ENCODE measurements around the gene CARD10. TPM values are rescaled to one million over a fixed set of nuclear protein-coding genes. Genes with fewer than 3 reads are reported as not detected.

The CARD10 gene, protein sequence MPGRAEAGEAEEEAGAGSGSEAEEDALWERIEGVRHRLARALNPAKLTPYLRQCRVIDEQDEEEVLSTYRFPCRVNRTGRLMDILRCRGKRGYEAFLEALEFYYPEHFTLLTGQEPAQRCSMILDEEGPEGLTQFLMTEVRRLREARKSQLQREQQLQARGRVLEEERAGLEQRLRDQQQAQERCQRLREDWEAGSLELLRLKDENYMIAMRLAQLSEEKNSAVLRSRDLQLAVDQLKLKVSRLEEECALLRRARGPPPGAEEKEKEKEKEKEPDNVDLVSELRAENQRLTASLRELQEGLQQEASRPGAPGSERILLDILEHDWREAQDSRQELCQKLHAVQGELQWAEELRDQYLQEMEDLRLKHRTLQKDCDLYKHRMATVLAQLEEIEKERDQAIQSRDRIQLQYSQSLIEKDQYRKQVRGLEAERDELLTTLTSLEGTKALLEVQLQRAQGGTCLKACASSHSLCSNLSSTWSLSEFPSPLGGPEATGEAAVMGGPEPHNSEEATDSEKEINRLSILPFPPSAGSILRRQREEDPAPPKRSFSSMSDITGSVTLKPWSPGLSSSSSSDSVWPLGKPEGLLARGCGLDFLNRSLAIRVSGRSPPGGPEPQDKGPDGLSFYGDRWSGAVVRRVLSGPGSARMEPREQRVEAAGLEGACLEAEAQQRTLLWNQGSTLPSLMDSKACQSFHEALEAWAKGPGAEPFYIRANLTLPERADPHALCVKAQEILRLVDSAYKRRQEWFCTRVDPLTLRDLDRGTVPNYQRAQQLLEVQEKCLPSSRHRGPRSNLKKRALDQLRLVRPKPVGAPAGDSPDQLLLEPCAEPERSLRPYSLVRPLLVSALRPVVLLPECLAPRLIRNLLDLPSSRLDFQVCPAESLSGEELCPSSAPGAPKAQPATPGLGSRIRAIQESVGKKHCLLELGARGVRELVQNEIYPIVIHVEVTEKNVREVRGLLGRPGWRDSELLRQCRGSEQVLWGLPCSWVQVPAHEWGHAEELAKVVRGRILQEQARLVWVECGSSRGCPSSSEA
- 10 to 100 TPM; 11.0 to 19.4 (median 15.6) TPM for polyA plus RNA-seq (ENCODE audit: insufficient read depth in 1 of 5, insufficient read length in 5 of 5, low replicate concordance in 1 of 5)
- long read RNA-seq, donor 1, full-length matches to known transcripts = 2 of 183 reads
- long read RNA-seq, donor 1, partial matches to known transcripts = 140 of 183 reads
- long read RNA-seq, donor 1, other reads (novel, unspliced or antisense) = 41 of 183 reads
- long read RNA-seq, donor 2 = 0 reads
- long read RNA-seq, donor 3, full-length matches to known transcripts = 1 of 1 reads
- long read RNA-seq, donor 3, partial matches to known transcripts = 0 of 1 reads
- long read RNA-seq, donor 3, other reads (novel, unspliced or antisense) = 0 of 1 reads
- long read RNA-seq, donor 4, full-length matches to known transcripts = 1 of 1 reads
- long read RNA-seq, donor 4, partial matches to known transcripts = 0 of 1 reads
- long read RNA-seq, donor 4, other reads (novel, unspliced or antisense) = 0 of 1 reads
- long read RNA-seq, donor 5, partial matches to known transcripts = 121 of 121 reads
- long read RNA-seq, donor 5, other reads (novel, unspliced or antisense) = 0 of 121 reads
- long read RNA-seq, donor 6, full-length matches to known transcripts = 3 of 3 reads
- long read RNA-seq, donor 6, partial matches to known transcripts = 0 of 3 reads
- long read RNA-seq, donor 6, other reads (novel, unspliced or antisense) = 0 of 3 reads
- long read RNA-seq, donor 7, full-length matches to known transcripts = 2 of 2 reads
- long read RNA-seq, donor 7, partial matches to known transcripts = 0 of 2 reads
- long read RNA-seq, donor 7, other reads (novel, unspliced or antisense) = 0 of 2 reads
- long read RNA-seq, donor 8, full-length matches to known transcripts = 4 of 4 reads
- long read RNA-seq, donor 8, partial matches to known transcripts = 0 of 4 reads
- long read RNA-seq, donor 8, other reads (novel, unspliced or antisense) = 0 of 4 reads

DNA sequence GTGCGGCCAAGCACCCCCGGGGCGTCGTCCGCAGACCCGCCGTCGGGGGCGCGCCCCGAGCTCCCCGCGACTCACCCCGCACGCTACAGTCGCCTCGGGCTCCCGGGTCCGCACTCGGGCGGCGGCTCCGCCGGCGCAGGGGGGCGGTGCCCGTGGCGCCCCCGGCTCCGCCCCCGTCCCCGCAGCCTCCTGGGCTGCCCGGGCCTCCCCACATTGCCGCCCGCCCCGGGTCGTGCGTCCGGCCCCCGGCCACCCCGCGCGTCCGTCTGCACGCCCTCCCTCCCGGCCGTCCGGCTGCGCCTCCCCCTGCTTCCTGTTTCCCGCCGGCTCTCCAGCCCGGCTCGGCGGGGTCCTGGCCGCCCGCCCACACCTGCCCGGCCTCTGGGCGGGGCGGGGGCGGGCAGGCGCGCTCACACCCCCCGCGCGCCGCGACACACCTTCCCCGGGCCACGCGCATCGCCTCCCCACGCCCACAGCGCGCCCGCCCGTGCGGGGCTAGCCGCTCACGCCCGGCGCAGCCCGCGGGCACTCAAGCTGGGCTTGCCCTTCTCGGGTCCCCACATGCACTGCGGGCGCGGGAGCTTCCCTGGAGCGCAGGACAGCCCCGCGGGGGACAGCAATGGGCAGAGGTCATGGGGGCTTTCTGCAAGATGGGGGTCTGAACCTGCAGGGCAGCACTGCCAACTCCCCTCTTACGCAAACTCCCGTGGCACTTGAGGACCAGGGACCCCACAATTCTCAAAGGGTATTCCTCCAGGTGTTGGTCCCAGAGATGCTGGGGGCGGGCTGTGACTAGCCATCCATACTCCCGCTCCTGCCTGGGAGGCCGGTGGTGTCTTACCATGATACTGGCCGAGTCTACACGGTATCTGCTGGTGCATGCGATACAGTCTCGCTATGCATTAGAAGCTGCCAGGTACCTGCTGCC lies at the start of gene CARD10:
Gene CARD10, minus strand, starts transcription at position 148 of the 928 bp plus-strand sequence. CDS start 215 bp downstream, outside the sequence.
- DNase-seq = no peak

DNA sequence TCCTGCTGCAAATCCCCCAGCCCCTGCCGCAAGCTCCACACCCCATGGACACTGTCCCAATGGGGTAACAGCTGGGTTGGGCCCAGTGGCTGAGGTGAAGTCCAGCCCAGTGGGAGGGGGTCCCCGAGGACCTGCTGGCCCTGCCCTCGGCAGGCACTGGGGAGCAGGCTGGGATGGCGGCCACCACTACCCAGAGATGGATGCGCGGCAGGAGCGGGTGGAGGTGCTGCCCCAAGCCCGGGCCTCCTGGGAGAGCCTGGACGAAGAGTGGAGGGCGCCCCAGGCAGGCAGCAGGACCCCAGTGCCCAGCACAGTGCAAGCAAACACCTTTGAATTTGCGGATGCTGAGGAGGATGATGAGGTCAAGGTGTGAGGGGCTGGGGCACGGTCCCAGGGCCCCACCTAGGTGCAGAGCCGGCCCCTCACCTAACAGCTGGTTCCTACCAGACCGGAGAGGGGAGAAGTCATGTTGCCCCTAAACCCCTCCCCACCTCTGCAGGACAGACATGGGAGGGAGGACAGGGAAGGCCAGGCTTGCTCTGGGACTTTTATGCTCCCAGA lies 49.3 kb upstream of the CARD10 start:
- no peak for DNase-seq

DNA sequence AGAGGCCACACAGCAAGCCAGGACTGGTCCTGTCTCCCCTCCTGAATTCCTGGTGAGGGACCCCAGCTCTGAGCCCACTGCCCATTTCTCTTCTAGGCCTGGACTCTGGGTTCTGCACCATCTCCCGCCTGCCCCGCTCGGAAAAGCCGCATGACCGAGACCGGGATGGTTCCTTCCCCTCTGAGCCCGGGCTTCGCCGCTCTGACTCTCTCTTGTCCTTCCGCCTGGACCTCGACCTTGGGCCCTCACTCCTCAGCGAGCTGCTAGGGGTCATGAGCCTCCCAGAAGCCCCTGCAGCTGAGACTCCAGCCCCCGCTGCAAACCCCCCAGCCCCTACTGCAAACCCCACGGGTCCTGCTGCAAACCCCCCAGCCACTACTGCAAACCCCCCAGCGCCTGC lies 48.8 kb upstream of the CARD10 start:
- no peak for DNase-seq

DNA sequence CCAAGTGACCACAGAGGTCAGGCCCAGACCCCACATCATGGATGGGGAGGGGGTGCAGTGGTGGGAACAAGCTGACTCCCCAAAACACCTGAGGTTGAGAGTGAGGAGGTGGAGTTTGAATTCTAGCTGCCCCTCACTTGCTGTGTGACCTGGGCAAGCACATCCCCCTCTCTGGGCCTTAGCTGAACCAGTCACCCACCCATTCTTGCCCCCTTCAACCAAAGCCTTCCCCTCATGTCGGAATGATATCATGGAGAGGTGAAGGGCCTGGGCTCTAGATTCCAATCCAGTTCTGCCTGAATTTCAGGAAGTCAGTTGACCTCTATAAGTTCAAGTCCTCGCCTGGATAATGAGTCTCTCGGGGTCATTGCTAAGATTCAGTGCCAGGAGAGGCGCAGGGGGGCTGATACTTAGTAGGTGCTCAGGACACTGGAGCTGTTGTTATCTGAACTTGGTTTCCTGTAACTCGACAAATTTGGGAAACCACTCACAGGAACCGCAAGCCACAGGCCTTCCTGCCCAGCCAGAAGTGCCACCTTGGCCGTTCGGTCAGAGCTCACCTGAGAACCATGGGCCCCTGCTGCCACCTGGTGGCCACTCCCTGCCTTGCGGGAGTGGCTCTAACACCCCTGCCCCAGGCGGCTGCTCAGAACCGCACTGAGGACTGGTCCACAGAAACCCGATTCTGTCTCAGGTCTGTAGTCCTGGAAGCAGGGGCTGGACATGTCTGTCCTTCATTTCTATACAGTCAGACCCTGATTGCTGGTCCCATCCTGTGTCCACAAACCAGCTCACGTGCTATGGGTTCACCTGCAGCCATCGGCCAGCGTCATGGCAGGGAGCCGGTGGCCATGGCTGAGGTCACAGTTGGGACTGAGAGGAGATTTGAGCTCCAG lies 47.9 kb upstream of the CARD10 start:
- DNase-seq = peak; percentile 62 to 73

DNA sequence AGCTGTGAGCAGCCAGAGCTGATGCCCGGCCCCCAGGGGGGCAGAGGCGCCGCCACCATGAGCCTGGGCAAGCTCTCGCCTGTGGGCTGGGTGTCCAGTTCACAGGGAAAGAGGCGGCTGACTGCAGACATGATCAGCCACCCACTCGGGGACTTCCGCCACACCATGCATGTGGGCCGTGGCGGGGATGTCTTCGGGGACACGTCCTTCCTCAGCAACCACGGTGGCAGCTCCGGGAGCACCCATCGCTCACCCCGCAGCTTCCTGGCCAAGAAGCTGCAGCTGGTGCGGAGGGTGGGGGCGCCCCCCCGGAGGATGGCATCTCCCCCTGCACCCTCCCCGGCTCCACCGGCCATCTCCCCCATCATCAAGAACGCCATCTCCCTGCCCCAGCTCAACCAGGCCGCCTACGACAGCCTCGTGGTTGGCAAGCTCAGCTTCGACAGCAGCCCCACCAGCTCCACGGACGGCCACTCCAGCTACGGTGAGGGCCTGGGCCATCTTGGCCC lies 47.2 kb upstream of the CARD10 start:
- no peak for DNase-seq

DNA sequence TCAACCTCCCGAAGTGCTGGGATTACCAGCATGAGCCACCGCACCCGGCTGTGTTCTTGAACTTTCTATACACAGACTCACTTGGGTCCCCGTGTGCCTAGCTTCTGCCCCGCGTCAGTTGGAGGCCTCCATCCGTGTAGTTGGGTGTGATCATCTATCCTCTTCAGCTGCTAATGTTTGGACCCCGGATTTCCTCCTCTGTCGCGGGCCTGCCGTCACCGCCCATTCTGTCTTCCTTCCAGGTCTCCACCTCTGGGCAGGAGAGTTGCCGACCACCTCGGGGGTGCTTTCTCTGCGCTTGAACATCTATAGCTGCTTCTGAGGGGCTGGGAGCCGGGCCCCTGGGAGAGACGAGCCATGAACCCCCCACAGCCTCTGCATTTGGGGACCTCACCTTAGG lies 46.6 kb upstream of the CARD10 start:
- no peak for DNase-seq

DNA sequence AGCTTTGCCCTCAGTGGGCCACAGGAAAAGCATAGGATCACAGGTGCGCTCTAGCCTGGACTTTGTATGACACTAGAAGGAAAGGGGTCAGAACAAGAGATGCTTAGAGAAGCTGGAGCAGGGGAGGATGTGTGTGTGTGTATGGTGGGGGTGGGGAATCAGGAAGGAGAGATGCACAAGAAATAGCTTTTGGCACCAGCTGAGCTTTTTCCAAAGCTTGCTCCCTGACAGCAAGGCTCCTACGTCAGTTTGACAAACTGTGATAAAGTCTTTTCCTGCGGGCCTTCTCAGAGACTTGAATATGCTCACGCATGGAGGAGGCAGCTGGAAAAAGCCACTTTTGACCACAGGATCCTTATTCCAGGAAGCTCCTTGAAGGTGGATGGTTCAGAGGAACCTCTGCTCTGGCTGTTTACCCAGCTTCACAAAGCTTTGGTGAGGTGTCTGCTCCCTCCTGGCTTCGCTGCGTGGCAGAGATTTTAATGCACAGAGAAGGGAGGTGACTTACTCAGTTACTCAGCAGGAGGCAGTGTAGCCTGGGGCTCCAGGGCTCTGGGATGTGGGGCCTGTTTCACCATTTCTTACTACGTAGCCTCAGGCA lies 45.0 kb upstream of the CARD10 start:
- DNase-seq = no peak

DNA sequence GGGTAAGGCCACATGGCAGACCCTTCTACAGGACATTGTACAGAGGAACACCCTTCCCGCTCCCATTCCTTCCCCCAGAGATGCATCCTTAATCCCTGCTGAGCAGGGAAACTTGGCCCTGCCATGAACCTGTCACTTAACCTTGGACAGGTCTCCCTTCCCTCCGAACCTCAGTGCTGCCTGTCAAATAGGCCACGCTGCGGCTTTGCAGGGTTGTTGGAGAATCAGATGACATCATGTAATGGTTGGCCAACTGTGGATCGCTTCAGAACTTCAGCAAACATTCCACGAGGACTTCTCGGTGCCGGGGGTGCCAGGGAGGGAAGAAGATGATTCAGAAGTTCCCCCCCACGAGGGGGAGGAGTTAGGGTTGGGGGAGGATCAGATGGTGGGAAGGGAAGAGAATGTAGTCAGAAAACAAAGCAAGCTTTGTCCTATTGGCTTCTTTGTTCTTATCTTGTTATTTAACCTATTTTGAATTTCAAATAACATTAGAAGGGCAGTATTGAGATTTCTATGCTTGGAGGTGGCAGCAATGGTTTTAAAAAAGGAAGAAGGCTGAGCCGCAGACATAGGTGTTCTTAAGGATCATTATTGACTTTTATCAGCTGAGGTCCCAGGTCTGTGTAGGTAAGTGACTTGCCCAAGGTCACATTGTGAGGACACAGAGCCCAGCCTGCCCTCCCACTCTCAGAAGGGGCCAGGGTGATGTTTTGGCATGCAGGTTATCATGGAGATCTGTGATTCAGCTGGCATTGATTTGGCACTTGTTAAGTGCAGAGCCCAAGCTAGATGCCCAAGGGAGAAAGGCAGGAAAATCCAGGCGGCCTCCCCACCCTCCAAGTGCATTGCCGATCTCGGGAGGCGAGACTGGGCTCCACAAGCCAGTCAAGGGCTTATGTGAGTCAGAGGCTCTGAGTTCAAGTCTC lies 44.2 kb upstream of the CARD10 start:
- DNase-seq = no peak

DNA sequence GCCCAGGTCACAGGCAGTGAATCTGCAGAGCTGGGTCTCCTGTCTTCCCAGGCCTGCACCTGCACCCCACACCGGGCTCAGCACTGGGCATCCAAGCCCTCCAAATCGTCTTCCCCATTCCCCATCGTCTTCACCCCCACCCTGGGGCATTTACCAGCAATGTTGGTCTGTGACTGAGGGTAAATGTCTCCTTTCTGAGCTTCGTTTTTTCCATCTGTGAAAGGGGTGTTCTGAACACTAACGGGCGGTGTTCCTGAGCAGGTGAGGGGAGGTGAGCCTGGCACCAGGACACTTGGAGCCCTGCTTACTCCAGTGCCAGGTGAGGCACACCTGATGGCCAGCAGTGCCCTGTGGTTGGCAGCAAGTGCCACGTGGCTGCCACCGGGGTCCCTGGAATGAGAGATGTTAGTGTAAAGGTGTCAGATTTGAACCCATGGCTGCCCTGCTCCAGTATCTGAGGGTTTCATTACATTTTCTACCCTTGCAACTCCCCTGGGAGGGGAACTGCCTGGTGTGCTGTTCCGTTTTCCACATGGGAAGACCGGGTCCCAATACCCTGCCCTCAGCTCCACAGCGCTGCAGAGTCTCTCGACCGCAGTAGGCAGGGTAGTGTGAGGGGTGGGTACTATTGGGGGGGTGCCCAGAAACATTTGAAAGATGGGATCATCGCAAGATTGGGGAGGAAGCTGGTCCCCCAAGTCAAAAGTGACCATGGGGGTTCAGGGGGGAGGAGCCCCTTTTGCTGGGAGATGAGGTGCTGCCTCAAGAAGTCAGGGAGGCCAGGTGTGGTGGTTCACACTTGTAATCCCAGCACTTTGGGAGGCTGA lies 43.0 kb upstream of the CARD10 start:
- no peak for DNase-seq

DNA sequence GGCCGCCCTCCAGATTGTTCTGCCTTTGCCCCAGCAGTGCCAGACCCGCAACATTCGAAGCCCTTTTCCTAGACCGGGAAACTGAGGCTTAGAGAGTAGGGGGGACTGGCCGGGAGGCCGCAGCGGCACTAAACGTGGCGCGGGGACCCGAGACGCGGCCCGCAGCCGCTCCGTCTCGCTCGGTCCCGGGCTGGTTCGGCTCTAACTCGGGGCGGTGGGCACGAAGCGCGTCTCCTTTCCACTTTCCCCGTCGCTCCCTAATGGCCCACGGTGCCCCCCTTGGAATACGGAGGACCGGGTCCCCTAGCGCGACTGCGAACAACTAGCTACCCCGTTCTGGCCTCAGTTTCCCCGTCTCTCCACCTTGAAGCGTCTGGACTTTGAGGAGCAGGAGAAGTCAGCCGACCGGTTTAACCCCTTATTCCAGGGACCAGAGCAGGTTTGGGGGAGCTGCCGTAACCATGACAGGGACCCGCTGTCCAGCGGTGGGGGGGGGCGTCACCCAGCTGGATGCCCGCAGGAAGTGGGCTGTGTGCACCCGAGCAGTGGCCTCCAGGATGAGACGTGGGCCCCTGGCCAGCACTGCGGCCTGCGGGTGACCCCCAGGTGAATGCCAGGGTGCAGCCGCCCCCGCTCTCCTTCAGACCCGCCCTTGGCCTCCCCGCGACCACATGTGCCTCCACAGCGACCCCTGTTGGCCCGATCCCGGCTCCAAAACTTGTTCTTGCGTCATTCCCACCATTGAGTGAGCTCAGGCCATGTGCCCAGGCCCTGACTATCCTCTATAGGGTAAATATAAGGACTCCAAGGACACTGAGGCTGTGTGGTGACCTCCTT lies 42.2 kb upstream of the CARD10 start:
- DNase-seq = peak; percentile 89 to 92

DNA sequence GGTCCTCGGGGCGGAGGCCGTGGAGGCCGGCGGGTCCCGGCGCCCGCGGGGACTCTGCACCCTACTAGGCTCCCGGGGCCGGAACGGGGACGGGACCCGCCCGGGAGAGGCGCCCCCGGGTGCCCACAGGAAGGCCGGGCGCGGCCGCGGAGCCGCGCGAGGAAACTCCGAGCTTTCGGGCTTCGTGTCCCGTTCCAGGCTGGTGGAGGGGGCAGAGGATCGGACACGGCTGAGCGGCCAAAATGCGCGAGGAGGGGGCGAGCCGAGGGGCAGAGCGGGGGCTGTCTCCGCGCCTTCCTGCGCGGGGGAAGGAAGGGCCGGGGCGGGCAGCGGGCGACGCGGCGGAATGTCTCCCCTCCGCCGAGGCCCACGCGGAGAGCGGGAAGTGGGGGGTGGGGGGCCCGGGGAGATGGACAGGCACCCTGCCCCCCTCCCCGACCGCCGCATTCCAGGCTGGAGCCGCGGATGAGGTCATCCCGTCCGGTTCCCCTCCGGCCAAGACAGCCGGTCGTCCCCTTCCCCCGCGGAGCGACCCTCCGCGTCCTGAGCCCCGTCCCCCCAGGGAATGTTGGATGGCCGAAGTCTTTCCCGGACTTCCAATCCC lies 41.5 kb upstream of the CARD10 start:
- DNase-seq = peak in 1 of 2 donors; percentile 52

DNA sequence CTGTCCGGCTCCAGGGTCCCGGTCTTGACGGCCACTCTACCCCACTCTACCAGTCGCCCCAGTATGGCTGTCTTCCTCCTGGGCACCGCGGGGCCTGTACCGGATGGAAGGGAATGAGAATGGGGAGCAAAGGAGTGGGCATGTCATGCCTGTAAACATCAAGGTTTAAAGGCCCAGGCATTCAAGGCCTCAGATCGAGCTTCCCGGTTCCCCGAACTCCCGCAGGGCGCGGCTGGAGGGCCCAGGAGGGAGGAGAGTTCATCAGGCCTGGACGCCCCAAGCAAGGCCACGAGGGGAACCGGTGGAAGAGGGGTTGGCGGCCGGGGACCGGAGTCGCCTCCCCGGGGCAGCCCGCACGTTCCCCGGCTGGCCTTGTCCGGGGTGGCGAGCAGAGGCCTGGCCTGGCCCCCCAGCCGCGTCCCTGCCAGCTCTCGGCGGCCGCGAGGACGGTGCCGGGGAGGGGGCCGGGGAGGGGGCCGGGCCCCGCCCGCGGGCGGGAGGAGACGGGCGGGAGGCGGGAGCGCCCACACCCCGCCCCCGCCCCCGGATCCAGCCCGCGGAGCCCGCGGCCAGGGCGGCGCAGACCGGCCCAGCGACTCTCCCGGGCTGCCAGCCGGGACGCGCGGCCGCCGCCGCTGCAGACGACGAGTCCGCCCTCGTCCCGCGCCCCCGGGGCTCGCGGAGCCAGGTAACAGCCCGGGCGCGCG lies 40.8 kb upstream of the CARD10 start, which contains the start of gene CDC42EP1:
Gene CDC42EP1, plus strand, starts transcription at position 580 of the 707 bp plus-strand sequence. CDS start 5,870 bp downstream, outside the sequence.
- DNase-seq = peak; percentile 52 to 63

DNA sequence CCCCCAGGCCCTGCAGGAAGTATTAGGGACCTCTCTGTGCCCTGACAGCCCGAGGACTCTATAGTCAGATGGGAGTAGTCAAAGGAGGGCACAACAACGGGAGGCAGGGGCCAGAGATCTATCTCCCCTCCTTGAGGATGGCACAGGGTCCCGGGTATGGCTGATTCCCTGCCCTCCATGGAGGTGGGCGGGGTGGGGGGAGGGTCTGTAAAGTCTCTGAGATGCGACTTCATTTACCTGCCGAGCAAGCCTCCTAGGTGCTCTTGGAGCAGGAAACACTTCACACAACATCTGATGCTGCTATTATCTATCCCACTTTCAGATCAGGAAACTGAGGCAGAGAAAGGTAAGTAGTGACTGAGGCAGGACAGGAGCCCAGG lies 40.3 kb upstream of the CARD10 start:
- DNase-seq = no peak
